Loucy (cell line): ENCODE data around the gene RBM8A.

Experiments
- CTCF ChIP-seq: fragments of 200-600 bp; sonication (generic); conservative IDR thresholded peaks from 2 replicates; pipeline ENCODE4 v1.5.1; 2014; ENCODE audit warnings: mild to moderate bottlenecking, antibody characterized with exemption, low read length
- EZH2phosphoT487 ChIP-seq: fragments of 200-600 bp; IDR thresholded peaks from 2 replicates; pipeline ENCODE4 v1.6.1; 2018; ENCODE audit warnings: antibody characterized with exemption, mild to moderate bottlenecking, moderate library complexity, borderline replicate concordance

- TF ChIP-seq CTCF = no peak
- no peak for TF ChIP-seq EZH2phosphoT487
These were observed 9.0 kb upstream of the RBM8A start for GRCh38 chr1:145936247-145936646.
